AG09319 (cell line): ENCODE data around the gene LTF.
A peak's percentile ranks its signal among the peaks of the same experiment; 100 is the strongest.

Source experiments
- DNase-seq: peaks from one replicate; pipeline ENCODE4 v3.0.0-alpha.2; 2010; ENCODE audit warnings: low read depth; ENCODE audit errors: extremely low read depth
- TF ChIP-seq, protein P1 (sequence below): IDR thresholded peaks from 2 replicates; pipeline ENCODE4 v1.5.1; 2011; ENCODE audit warnings: low read depth, mild to moderate bottlenecking, inconsistent platforms, low read length, moderate library complexity

LTF gene

GRCh38 chr3:46489875-46490274, 25.2 kb upstream of the LTF start:
- no peak for DNase-seq
- TF ChIP-seq, protein P1, sequence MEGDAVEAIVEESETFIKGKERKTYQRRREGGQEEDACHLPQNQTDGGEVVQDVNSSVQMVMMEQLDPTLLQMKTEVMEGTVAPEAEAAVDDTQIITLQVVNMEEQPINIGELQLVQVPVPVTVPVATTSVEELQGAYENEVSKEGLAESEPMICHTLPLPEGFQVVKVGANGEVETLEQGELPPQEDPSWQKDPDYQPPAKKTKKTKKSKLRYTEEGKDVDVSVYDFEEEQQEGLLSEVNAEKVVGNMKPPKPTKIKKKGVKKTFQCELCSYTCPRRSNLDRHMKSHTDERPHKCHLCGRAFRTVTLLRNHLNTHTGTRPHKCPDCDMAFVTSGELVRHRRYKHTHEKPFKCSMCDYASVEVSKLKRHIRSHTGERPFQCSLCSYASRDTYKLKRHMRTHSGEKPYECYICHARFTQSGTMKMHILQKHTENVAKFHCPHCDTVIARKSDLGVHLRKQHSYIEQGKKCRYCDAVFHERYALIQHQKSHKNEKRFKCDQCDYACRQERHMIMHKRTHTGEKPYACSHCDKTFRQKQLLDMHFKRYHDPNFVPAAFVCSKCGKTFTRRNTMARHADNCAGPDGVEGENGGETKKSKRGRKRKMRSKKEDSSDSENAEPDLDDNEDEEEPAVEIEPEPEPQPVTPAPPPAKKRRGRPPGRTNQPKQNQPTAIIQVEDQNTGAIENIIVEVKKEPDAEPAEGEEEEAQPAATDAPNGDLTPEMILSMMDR, result no peak

DNA sequence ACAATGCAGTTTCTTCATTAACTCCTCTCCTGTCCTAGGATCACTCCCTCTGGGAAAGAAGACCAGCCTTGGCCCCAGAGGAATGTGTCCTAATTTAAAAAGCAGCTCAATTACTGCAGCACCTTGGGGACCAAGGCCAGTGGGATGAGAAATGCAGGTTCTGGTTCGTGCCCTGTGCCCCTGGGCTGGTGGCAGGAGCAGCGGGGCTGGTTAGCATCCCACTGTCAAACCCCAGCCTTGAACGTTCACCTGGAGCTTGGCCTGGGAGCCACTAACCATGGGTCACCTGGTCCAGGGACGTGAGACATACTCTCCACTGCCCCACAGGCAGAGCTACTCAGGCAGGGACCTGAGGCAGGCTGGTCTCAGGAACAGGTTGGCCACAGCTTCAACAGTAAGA, 24.7 kb upstream of the LTF start:
- TF ChIP-seq, protein P1, result no peak
- DNase-seq, result no peak

GRCh38 chr3:46488735-46489361, 24.1 kb upstream of the LTF start:
- DNase-seq, result peak; percentile 58
- TF ChIP-seq, protein P1, result peak; percentile 100

DNA sequence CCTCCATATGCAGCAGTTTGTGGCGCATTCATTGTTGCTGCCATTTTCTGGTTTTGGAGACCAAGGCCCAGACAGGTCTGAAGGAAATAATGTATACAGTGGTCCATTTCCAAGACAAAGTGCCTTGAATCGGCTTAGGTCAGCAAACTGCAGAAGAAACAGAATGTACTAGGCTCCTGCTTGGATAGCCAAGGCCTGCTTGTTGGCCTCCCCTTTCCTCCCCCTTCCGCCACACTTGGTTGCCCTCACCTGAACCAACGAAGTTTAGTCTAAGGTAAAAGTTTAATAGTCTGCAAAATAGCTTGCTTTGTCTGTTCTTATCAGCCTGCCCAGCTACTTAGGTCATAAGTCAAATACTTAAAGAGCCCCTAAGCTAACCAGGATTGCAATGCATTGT, 21.1 kb upstream of the LTF start:
- TF ChIP-seq, protein P1, result no peak
- no peak for DNase-seq

DNA sequence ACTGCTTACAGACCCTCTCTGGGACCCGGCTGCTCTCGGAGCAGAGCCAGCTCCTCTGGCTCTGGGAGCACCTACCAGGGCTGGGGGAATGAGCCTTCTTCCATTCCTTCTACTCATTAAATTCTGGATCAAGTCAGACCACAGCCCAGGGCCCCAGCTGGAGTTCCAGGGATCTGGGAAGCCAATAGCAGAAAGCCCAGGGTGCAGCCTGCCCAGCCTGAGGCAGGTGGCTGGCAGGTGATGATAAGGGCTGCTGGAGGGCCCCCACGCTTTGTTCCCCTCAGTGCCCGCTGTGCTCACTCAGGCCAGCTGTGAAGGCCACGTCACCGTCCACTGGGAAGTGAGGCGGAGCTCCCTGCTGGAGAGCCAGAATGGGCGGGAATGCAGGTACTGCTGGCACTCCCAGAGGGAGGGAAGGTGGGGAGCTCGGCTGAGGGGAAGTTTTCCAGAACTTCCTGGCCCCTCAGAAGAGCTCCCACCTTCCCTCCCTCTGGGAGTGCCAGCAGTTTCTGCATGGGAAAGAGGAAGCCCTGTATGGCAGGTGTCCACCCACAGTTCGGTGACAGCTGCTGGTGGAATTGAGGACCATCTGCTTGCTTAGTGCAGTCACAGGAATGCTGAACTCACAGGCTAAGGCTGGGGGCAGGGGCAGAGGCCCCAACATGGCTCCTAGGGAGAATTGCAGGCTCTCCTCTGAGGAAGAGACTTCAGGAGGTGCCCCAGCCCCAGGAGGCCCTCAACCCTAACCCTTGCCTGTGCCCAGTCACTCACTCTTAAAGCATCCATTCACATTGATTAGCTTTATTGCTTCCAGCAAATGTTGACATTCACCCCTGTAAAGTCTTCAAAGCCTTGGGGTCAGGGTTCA, 20.4 kb upstream of the LTF start:
- no peak for DNase-seq
- TF ChIP-seq, protein P1, result no peak

- no peak for DNase-seq
- TF ChIP-seq, protein P1, result no peak
These were observed 19.7 kb upstream of the LTF start for GRCh38 chr3:46484388-46484787.

GRCh38 chr3:46483825-46484224, 19.1 kb upstream of the LTF start:
- TF ChIP-seq, protein P1, result no peak

More at GRCh38 chr3:46483825-46484224, 19.1 kb upstream of the LTF start:
- DNase-seq, result no peak
